Activated T-helper 9 cell treated with anti-CD3 and anti-CD28 coated beads, Interleukin-2, amount 50 U/mL, for 16 hours (primary cell): ENCODE measurements around the gene RALBP1.

Experiments
- DNase-seq: peaks from one replicate; pipeline ENCODE4 v3.0.0-alpha.2; 2020; ENCODE audit warnings: low read depth

RALBP1 gene

GRCh38 chr18:9507565-9508088 lies 32.3 kb downstream of the RALBP1 start:
- DNase-seq: no peak

DNA sequence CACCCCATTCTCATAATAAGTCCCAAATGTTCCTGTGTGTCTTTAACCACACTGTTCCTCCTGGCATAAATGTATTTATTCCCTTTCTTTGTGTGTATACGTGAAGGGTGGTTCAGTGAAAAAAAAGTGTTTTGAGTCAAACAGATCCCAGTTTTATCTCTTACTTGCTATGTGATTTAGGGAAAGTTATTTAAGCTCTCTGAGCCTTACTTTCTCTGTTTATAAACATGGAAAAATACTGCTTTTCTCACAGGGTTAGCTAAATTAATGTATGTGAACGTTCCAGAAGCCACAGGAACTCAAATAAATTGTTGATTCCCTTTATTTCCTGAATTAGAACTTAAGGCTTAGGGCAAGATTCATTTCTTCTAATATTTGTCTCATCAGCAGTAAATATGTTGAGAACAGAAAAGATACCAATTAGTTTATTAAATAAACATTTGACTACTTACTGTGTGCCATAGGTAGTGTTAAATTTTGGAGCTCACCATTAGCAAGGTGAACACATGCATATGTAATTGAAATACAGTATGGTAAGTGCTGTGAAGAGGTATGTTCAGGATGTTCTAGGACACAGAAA lies 33.2 kb downstream of the RALBP1 start:
- no peak for DNase-seq

GRCh38 chr18:9513971-9514512 lies 38.7 kb downstream of the RALBP1 start:
- no peak for DNase-seq

DNA sequence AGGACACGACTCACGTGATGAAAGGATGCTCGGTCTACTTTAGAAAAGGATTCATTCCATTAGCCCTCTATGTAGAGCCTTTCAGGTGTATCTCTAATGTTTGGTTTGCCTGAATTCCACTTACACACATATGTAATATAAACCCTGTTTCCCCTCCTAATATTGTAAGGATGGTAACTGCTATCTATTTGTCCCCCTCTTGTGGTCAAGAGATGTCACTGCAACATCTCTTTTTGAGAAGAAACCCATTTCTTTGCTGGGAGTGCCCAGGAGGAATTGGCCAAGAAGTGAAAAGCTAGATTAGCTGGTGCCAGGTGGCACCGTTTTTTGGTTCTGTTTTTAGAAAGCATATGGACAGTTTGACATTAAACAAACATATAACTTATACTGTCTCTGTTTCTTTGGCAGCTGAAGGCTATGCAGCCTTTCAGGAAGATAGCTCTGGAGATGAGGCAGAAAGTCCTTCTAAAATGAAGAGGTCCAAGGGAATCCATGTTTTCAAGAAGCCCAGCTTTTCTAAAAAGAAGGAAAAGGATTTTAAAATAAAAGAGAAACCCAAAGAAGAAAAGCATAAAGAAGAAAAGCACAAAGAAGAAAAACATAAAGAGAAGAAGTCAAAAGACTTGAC lies 41.2 kb downstream of the RALBP1 start:
- DNase-seq: no peak

DNA sequence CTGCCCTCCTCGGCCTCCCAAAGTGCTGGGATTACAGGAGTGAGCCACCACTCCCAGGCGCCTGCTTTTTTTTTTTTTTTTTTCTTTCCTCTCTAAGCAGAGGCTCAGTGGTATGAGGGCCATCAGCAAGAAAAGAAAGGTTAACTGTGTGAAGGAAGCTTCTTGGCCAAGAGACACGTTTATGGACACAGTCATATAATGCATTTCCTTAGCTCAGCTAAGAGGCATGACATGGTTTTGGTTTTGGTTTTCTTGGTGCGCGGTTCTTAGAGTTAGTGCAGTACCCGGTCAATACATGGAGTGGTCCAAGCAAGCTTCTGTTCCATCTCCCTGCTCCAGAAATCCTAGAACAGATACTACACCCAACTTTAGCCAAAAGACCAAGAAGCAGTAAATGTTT lies 42.6 kb downstream of the RALBP1 start:
- DNase-seq: no peak

GRCh38 chr18:9519399-9519798 lies 44.1 kb downstream of the RALBP1 start:
- DNase-seq: no peak

DNA sequence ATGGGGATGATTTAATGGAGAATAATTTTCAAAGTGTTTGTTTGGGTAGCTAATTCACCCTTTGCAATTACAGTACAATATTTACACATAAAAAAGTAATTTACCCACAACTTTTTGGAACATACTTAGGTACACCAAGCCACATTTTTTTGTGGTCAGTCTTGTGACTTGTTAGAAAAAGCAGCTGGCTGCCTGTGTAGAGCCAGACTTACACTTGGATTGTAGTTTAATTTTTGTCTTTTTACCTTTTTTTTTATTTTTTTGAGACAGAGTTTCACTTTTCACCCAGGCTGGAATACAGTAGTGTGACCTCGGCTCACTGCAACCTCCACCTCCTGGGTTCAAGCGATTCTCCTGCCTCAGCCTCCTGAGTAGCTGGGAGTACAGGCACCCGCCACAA lies 45.4 kb downstream of the RALBP1 start:
- DNase-seq: no peak

DNA sequence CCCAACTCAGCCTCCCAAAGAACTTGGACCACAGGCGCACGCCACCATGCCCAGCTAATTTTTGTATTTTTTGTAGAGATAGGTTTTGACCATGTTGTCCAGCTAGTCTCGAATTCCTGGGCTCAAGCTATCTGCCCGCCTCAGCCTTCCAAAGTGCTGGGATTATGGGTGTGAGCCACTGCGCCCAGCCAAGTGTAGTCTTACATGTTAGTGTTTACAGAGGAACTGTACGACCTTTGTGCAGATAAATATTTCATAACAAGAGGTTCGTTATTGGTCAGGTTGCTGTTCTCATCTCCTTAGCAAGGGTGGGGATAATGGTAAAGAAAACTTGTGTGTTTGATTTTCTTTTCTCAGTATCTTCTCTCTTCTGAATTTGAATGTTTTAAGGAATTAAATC lies 46.5 kb downstream of the RALBP1 start:
- no peak for DNase-seq

GRCh38 chr18:9522952-9523351 lies 47.6 kb downstream of the RALBP1 start:
- no peak for DNase-seq

GRCh38 chr18:9526458-9526857 lies 51.1 kb downstream of the RALBP1 start:
- no peak for DNase-seq

DNA sequence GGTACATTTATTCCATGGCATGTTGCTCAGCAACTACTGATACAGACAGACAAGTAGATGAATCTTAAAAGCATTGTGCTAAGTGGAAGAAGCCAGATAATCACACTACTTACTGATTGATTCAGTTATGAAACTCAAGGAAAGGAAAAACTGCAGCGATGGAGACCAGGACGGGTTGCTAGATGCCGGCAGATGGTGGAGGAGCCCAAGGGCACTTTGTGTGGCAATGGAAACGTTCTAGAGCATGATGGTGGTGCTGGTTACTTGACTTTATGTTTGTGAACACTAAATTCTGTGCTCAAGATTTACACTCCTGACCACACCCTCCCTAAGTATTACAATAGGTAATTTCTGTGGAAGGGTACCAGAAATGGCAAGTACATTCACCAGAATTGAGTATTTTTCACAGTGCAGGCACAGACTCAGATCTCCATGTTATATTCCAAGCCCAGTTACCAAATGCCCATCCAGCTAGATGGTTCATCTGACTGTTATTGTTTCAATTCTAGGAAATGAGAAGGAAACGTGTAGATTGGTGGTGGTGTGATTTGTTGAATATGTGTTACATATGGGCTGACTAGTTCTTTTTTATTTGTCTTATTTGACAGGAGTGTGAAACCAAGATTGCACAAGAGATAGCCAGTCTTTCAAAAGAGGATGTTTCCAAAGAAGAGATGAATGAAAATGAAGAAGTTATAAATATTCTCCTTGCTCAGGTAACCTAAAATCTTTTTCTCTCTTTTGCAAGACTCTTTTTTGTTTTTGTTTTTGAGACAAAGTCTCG lies 55.1 kb downstream of the RALBP1 start:
- DNase-seq: no peak

GRCh38 chr18:9531791-9532410 lies 56.6 kb downstream of the RALBP1 start:
- no peak for DNase-seq

DNA sequence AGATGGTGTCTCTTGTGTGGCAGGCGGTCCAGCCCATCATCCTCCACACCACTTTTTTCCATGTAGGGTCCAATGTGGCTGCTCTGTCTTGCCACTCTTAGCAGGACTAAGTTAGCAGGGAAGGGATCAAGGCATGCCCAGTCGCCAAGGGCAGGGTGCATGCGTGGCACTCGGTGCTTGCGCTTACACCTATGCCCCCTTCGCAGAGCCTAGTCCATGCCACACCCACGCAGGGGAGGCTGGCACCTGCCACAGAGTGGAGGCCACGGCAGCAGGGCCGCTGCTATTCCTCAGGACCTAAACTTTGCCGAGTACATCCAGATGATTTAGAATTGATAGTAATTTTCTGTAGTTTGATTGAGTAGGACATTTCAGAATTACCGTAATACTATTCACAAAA lies 59.5 kb downstream of the RALBP1 start:
- no peak for DNase-seq

DNA sequence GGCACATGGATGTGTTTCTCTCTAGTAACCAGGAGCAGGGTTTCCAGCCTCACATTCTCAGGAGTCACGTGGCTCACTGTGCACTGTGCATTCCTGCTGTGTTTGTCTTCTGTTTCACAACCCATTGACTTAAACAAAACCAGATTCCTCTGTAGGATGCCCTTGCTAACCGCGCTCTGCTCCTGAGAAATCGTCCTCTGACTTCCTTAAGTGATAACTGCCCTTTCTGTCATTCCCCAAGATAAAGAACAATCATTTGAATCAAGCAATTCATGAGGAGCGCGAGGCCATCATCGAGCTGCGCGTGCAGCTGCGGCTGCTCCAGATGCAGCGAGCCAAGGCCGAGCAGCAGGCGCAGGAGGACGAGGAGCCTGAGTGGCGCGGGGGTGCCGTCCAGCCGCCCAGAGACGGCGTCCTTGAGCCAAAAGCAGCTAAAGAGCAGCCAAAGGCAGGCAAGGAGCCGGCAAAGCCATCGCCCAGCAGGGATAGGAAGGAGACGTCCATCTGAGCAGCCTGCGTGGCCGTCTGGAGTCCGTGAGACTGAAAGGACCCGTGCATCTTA lies 60.2 kb downstream of the RALBP1 start:
- DNase-seq: no peak

- DNase-seq: no peak
Measured at GRCh38 chr18:9536354-9537152, 61.2 kb downstream of the RALBP1 start.

DNA sequence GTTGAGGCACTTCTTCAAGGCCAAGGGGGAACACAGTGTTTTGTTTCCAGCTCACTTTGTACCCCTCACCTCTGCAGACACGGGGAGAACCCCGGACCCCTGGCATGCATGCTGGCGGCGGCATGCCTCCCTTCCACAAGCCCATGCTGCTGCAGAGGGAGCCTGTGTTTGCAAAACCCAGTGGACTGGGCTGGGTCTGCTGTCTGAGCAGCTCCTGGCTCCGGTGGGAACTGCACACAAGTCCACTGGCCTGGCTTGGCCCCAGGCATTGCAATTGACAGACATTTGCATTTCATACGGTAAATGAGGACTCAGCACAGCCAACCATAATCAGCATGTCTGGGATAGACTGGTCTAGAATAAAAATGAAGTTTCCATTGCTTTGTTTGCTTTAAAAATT lies 62.4 kb downstream of the RALBP1 start:
- no peak for DNase-seq

- no peak for DNase-seq
Measured at GRCh38 chr18:9539283-9539682, 64.0 kb downstream of the RALBP1 start.

GRCh38 chr18:9539938-9540337 lies 64.6 kb downstream of the RALBP1 start:
- no peak for DNase-seq

DNA sequence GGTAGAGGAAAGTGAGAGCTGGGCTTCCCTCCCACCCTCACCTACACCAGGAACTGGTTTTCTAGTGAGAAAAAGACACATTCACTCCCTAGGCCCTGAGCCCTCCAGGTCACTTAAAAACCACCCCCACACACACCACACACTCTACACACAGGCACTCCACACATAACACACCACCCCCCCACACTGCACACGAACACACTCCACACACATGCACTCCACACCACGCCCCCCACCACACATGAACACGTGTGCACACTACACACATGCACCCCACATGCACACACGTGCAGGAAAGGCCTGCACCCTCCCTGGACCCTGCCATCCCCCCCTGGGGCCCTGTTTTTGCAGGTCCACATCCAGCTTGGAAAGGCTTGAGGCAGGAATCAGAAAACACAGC lies 67.6 kb downstream of the RALBP1 start:
- no peak for DNase-seq

DNA sequence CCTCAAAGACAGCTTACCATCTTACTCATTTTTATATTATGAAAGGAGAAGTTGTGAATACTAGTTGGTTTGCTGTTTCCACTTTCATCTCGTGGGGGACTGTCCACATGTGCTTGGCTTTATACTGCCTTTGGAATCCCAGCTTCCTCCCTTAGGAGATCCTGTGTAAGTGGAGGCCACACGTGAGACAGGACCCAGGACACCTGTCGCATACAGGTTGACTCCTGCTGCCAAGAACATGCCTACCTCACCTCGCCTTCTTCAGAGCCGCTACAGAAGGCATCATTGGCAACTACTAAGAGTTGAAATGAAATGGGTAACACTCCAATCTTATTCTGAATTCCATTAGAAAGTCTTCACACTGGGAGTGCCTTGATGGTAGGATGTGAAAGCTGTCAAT lies 69.7 kb downstream of the RALBP1 start:
- DNase-seq: no peak

GRCh38 chr18:9546468-9546867 lies 71.2 kb downstream of the RALBP1 start:
- DNase-seq: no peak
